ENCODE measurements around the gene SDC3.

Gene SDC3

DNA sequence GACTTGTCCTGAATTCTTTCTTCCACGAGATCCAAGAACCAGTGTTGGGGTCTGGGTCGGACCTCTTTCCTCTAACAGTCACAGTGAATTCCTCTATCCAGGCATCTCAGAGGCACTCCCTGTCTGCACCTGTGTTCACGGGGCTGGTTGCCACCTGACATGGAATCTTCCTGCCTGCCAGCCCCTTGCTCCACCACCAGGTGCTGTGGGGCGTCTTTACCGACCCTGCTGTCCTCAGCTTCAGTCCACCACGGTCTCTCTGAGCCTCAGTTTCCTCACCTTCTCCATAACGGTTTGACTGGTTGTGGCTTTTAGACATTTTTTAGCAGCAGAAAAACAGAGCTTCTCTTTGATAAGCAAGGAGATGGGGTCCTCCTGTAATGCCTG is 62.7 kb downstream of the SDC3 start:
- no peak for DNase-seq

- DNase-seq = no peak
Measured at GRCh38 chr1:30845237-30845903, 63.2 kb downstream of the SDC3 start.

GRCh38 chr1:30844631-30845030 is 63.9 kb downstream of the SDC3 start:
- no peak for DNase-seq

GRCh38 chr1:30842697-30843354 is 65.7 kb downstream of the SDC3 start:
- DNase-seq = no peak

GRCh38 chr1:30840904-30841598 is 67.5 kb downstream of the SDC3 start:
- no peak for DNase-seq

- no peak for DNase-seq
Measured at GRCh38 chr1:30839827-30840359, 68.7 kb downstream of the SDC3 start.

DNA sequence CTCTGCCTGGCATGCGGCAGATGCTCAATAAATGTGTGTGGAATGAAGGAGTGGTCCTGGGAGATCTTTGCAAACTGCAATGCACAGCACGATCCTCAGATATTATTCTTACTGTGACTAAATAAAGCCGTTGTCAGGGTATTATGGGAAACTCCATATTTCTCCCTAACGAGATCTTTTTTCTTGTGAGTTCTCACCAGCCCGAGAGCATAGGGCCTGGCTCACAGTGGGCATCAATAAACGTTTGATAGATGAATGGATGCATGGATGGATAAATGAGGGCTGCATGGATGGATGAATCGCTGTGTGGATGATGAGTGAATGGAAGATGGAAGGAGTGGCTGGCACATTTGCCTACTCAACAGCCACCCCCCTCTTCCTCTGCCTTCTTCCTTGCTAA is 69.6 kb downstream of the SDC3 start:
- DNase-seq = no peak

- DNase-seq = no peak
Measured at GRCh38 chr1:30837653-30838052, 70.9 kb downstream of the SDC3 start.

GRCh38 chr1:30834253-30834652 is 74.3 kb downstream of the SDC3 start:
- DNase-seq = no peak

GRCh38 chr1:30830537-30830936 is 78.0 kb downstream of the SDC3 start:
- DNase-seq = no peak

GRCh38 chr1:30829889-30830288 is 78.7 kb downstream of the SDC3 start:
- DNase-seq = no peak

GRCh38 chr1:30824736-30825429 is 83.7 kb downstream of the SDC3 start:
- DNase-seq = no peak

DNA sequence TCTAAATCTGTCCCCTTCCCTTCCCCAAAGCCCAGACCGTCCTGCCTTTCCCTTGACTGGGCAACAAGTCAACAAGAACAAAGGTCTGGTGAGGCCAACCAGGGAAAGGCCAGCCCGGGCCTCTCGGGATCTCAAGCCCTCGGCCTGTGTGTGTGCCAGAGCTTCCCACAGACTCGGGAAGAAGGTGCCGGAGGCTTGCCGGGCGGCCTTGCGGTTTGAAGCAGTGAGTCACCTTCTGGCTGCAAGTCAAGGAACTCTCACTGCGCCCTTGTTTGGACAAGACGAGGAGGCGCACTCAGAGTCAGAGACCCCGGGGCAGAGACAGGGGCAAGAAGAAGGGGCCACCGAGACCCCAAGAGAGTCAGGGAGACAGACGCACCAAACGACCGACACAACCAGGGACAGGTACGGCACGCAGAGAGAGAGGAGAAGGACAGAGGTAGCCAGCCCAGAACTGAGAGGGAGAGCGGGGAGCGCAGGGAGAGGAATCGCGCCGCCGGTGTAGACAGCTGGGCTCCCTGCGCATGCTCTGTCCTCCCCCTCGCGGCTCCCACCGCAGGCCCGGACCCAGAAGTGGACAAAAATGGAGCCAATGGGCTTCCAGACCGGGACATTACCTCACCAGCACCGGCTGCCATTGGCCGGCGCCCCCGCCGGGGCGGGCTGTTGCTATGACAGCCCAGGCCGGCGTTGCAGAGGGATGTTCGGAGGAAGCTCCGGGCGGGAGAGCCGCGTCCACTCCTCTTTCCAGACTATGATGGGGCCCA is 84.4 kb downstream of the SDC3 start:
- peak; percentile 97 for DNase-seq

GRCh38 chr1:30823627-30823968 is 85.0 kb downstream of the SDC3 start:
- DNase-seq = no peak

DNA sequence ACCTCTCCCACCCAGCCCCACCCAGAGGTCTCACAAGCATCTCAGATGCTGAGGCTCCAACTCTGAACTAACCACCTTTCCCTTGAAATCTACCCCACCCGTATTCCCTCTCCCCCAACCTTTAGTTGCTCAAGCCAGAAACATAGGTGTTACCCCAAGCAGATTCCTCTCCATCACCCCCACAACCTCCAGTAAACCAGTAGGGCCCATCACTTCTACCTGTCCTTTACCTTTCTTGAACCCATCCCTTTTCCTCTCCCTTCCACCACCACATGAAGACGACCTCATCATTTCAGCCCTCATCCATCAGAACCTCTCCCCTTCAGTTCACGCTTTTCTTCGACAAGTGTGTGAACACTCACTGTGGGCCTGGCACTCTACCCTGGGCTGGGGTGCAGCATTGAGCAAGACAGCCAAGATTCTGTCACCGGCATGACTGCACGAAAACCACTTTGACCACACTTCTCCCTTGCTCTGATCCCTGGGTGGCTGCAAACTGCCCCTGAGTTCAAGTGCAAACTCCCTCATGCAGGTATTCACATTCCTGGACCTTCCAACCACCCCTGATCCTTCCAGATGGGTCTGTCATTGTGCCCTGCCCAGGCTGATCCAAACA is 85.5 kb downstream of the SDC3 start:
- DNase-seq = peak; percentile 6

GRCh38 chr1:30822006-30822405 is 86.6 kb downstream of the SDC3 start:
- DNase-seq = no peak

GRCh38 chr1:30820299-30820698 is 88.3 kb downstream of the SDC3 start:
- DNase-seq = no peak
